GM18498 (cell line): ENCODE data around the gene NRXN3.

Experiments used
- ATAC-seq: cut with Tn5 transposase; IDR thresholded peaks from one replicate; pipeline ENCODE4 v1.9.1; 2021; ENCODE audit warnings: mild to moderate bottlenecking, moderate library complexity; ENCODE audit not compliant: unreplicated experiment

NRXN3 gene

DNA sequence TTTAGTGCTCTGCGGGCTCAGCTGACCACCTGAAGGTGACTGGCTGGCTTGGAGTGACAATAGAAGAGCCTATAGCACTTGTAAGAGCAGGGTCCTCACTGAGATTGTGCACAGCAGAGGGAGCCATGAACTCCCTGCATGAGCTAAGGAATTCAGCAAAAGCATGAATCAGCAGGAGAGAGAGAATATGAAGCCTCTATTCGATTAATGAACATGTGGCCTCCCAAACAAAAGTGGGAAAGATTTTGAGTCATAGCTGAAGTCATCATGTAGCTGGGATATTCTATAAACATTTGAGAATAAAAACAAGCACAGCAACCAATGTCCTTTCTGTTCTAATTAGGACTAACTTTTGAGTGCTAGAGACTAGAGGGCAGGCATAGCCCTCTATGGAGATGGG is 1414.5 kb downstream of the NRXN3 start:
- no peak for ATAC-seq

DNA sequence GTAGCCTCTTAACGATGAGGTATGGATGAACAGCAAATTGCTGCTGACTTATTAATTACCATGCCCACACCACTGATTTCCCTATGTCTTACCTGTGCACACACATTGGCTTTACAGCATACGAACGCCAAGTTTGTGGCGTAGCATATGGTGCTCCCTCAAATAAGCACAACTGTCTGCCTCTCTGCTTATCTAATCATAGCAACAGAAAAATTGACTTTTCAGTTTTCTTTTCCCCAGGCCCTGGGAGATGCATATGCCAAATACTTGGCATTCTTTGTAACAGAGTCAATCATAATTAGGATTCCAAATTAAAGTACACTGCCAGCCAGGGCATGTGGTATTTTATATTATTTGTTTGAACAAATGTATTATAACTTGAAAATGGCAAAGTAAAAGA is 1415.7 kb downstream of the NRXN3 start:
- ATAC-seq = no peak

DNA sequence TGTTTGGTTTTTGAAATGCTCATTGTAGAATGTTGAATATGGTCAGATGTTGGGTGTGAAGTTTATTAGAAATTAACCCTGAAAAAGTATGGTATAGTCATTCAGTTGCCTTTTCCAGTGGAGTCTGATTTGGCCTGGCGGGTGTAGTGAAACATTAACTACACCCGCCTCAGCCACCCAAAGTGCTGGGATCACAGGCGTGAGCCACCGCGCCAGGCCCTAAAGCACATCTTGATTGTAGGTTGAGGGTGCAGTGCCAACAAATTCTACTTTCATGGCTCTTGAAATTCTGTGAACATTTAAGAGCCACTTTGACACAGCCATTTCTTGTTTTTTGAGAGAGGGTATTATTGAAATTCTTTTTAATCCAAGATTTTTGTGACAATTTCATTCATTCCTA is 1416.2 kb downstream of the NRXN3 start:
- no peak for ATAC-seq

DNA sequence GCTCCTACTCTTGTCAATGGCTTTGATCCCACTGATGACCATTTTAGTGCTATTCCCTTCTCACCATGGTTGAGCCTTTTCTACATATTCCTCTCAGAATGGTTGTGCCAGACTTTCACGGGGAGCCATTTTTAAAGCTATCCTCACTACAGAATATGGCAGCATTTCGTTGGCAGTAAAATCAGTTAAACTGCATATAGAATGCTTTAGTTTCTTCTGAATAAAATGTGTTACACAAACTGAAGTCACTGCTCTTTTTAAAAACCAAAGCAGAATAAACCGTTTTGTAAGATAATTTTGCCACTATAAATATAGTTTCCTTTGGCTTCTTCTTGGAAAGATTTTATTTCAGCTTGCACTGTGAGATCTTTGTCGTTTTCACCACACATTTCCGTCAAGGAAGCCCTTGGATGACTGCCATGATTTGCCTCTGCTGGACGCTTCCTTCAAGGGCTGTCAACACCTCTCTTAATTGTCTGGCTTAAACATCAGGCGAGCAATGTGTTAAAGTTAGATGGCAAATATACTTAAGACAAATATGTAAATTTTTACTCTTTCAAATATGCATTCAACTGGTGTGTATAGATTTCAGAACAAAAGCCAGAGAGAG is 1416.9 kb downstream of the NRXN3 start:
- no peak for ATAC-seq

DNA sequence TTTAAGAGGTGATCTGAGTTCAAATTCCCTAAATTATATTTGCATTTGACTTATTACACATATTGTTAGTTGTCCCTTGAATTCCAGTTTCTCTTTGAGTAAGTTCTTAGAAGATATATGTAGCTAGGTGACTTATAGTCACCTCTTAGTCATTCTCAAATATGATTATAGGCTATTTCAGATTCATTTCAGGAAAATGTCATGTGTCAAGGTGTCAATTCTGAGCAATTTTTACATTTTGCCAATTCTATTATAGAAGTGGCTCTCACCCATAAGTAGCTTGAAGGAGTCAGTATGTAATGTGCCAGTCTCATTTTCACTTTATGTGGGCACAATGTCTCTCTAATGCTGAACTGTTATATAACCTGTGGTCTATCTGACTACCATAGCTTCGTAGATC is 1417.7 kb downstream of the NRXN3 start:
- ATAC-seq = no peak

DNA sequence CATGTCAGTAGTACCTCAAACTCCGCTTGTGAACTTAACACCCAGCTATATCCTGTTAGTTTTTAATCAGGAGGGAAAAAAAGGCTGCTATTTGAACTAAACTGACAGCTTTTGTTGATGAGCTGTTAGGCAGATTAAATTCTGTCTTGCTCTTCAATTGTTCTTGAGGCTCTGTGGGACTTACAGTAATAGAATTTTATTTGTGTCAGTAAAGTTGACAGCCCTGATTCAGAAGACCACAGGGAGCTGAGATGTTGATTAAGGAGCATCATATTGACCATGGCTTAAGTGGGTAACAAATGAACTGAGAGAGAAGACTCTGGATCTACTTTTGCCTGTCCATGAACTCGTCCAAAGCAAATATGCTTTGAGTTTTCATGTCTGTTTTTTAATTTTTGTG is 1418.2 kb downstream of the NRXN3 start:
- no peak for ATAC-seq

DNA sequence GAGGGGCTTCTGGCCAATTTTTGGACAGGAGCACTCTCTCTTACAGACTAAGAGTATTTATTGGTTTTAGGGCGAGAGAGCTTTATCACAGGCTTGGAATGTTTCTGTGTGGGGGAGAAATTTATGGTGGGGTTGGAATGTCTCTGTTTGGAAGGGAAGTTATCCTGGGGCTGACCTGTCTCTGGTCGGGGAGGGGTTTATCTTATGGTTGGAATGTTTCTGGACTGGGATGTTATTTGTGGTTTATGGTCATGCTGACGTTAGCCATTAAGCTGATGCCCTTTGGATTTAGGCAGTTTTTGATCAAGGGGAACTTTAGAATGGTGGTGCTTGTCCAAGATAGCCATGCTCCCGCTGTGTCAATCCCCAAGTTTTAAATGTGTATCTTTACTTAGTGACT is 1426.4 kb downstream of the NRXN3 start:
- no peak for ATAC-seq

DNA sequence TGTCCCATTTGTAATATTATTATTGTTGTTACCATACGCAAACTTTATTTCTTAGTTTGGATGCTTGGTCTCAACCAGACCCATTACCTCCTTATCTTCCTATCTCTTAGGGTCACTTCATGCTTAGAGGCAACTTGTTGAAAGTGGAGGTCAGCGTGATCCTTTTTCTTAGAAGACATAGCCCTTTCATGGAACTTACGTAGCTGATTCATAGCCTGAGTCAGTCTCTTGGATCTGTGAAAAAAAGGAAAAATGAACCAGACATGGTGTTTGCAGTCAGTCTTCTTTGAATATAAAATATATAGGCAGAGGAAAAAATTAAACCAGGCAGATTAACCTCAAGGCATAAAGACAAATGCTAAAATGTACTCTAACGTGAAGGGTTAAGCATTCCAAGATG is 1427.4 kb downstream of the NRXN3 start:
- ATAC-seq = no peak

DNA sequence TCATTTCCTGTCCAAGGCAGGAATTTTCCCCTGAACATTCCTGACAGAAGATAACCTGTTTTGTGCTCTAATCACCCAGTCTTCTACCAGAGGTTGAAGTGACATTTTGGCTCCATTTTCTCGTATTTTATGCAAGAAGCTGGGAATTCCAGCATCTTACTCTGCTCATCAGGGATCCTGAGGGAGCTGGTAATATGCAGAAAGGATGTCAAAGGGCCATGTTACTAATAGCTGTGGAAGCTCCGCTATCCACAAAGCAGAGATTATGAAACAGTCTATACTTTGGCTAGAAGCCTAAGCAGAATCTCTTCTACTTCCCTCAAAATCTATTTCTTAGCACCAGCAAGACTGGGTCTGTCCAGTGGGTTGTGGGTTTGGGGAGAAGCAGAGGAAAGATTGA is 1428.2 kb downstream of the NRXN3 start:
- ATAC-seq = no peak

DNA sequence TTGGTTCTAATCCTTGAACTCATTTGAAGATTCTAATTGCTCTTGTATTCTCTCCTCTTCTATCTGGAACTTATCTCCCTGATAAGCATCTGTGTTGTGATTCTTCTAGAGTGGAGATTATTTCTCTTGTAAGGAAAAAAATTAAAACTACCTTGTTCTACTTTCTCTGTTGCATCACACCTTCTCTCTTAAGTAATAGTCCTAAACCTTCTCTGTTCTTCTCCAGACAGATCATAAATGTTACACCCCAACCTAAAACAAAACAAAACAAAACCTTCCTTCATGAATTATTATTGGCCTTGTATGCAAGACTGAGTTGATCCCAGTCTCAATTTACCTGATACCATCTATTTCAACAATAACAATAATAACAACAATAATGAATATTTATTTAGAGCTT is 1429.1 kb downstream of the NRXN3 start:
- no peak for ATAC-seq

DNA sequence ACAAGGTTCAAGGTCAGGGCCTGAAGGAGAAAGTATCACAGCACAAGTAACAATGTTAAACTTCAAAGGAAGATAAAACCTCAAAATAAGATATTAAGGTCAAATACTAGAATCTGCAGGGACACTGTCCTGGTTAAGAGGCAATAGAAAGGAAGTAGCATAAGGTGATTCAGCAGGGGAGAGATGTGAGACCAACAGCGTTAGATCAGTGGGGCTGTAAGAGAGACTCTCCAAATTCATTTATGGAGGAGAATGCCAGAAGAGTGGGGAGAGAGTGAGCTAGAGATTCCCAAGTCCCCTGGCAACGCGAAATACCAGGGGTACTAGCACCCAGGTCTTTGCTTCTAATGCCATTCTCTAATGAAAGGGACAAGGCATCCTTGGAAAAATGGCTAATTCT is 1430.2 kb downstream of the NRXN3 start:
- ATAC-seq = no peak

DNA sequence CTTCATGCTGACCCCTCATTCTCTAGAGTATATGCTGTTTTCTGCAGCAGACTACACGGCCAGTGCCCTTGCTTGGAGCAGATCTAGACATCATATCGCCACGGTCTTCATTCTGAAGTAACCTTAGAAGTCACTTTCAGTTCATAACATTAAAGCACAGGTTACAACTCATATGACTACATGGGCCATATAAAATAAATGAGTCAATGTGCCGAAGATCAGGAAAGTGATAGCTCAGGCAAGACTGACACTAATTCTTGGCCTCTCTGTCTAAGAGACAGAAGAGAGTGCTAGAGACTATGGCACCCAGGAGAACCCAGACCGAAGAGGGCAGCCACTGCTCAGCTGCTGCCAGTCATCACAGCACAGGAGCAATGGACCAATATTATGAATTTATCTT is 1431.4 kb downstream of the NRXN3 start:
- no peak for ATAC-seq

DNA sequence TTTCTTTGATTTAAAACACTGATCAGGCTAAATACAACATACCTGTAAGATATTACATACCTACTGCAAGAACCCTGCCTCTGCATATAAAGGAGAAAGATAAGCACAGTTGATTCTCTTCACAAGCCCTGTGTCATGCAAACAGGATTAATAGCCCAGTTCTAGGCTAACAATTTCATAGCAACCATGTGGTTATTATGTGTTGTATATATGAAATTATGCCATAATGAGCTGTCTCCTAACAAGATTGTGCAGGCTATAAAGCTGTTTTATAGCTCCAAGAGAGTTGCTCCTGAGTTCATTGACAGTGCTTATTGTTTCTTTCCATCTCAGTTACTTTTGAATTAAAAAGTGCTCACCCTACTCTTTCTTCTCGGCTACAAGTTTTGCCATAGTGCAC is 1431.9 kb downstream of the NRXN3 start:
- no peak for ATAC-seq

DNA sequence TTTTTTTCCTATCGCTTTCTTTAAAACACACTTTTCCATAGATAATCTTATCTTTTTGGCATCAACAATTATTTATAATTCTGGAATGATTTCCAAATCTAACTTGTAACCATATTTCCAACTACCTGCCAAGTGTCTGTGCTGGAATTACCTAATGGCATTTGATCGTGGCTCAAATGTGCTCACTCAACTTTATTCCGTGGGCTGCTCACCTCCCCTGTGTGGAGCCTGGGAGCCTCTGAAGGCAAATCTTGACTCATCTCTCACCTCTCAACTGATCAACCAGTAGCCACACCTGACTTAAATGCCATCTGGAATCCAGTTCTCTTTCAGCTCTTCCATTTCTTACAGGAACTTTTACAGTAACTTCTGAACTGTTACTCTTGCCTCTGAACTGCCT is 1432.6 kb downstream of the NRXN3 start:
- ATAC-seq = no peak

DNA sequence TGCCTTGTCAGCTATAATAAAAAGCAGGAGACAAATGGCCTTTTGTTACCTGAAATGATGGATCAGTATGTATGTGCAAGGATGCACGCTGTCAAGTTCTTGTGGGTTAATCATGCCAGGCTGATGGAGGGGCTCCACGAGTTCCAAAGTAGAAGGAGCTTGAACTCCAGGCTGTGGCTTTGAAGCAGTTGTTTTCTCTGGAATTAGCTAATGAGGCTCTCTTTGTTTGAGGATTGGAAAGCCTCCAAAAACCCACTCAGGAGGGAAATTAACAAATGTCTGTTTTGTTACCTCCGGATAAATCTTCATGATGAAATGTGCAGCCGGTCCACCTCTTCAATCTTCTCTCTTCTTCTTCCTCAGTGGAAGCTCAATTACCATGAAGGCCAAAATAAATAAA is 1435.7 kb downstream of the NRXN3 start:
- ATAC-seq = no peak

DNA sequence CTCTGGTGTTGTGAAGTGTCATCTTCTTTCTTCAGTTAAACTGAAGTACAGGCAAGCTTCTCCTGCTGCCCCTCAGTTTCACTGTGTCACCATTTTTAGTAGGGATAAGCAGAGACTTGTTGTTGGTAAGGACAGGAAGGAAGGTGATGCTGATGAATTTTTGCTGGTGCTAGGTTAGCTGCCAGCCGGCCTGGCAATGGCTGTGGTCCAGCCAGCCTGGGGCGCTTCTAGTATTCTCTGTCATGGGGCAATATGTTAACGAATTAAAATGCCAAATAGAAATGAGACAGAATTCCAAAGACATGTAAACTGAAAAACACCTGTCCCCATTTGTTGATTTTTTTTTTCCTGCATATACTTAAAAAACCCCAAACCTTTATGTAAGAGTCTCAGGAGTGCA is 1438.3 kb downstream of the NRXN3 start:
- no peak for ATAC-seq

DNA sequence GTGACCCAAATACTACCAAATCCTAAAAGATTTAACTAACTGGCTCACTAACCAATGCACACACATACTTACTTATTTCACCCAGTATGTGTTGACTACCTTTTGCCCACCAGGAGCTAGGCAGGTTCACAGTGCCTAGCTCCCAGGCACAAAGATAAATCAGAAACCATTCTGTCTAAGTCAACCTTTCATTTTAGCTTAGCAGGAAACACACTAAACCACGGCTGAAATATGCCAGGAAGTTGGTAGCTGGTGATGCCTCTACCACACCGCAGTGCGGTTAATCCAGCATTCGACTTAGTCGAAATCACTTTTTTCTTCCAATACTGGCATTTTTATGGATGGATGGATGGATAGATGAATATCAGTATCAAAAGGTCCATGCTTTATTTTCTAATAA is 1443.5 kb downstream of the NRXN3 start:
- ATAC-seq = no peak

DNA sequence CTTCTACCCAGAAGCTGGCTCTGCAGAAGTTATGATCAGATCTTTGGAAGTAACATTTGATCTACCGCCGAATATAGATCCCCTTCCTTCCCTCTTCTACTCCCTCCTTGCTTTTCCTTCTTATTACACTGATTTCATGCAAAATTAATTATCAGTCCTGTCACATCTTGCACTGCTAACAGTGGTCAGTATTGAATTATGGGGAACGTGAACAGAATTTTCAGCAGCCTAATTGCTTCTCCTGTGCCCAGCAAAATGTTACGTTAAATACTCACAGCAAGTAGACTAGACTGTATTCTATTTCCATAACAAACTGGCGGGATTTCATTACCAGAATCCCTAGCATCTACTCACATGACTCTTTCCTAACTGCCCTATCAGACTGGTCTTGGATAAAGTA is 1444.3 kb downstream of the NRXN3 start:
- ATAC-seq = no peak

DNA sequence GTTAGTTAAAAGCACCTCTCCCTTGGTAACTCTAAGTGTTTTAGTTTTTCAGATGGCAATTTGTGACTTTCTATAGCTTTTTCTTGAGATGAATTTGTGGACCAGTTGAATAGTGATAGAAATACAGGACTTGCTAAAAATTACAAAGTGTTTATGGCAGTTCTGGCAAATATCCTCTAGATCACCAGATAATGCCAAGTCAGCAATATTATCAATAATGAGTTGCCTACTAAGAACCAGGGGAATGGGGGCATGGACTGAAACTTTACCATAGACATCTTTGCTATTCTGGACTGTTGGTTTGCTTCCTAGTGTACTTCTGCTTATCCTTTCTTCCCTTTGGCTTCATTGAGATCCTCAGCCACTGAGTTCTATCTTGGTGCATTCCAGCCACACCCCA is 1456.9 kb downstream of the NRXN3 start:
- ATAC-seq = no peak

DNA sequence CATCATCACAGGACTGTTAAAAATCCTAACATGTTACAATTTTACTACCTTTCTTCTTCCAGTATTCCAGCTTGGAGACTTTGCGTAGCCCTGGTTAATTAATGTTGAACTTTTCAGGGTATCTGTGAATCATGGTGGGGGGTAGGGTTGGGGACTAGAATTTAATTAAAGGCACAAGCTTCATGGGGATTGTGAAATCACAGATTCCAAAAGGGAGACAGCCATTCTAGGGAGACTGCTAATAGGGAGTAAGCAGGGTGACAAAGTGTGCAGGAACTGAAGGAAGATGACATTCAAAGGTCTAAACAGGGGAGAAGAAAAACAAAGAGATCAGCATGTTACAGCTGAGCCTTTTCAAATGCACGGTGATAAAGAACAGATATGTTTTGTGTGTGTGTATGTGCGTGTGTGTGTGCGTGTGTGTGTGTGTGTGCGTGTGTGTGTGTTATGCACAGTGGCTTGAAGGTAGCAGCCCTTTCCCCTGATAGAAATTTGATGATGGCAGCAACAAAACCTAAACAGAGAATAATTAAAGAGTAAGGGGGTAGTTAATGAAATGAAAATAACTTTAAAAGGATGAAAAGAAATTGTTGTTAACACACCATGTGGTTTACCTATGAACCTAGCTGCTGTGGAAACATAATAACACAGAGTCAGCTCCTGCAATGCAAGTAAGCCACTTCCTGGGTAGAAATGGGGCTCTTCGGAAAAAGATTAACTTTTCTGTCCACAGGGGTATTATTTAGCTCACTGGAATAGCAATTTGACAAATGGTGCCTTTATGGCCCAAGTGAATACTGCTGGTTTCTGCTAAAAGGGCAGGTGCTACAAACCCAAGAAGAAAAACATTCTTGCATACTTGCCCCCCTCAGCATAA is 1459.5 kb downstream of the NRXN3 start:
- ATAC-seq = no peak

DNA sequence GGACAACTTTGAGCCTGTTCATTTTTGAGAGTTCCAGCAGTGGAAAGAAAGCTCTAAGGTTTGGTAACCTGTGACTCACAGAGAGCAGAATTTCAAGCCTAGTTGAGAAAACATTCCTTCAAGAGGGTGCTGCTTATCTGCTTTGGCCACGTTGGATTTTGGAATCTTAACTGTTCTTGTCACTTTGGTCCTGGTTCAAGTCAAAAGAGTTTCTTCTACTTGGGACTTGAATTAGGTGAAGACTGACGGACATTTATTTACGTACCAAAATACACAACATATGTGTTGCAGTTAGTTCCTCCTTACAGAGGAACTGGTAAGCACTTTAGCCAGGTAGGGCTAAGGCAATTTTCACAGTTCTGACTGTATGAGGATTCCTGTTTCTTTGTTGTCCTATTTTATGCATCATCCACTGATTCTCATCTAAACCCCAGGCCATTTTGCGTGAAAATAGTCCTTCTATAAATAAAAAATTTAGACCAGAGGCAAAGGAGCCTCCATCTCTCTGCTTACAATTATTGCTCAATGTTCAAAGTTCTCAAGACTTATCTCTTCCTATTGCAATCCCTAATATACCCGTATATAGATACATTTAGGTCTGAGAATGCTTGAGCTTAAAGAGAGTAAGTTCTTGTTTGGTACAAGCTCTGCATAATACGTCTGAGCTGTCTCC is 1460.3 kb downstream of the NRXN3 start:
- no peak for ATAC-seq

DNA sequence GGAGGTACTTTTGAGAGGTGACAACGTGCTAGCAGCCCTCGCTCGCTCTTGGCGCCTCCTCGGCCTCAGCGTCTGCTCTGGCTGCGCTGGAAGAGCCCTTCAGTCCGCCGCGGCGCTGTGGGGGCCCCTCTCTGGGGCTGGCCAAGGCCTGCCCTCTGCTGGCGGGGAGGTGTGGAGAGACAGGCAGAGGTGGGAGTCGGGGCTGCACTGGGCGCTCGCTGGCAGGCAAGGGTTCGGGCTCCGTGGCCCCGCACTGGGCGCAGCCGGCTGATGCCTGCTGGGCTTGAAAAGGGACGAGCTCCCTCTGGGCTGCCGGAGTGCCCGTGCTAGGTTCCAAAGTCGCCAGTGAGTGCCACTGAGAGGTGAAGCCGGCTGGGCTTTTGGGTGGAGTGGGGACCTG is 1461.1 kb downstream of the NRXN3 start:
- no peak for ATAC-seq
